GM12878 (cell line): ENCODE results near the gene AGBL4. TPM values are rescaled to one million over a fixed set of nuclear protein-coding genes. Genes with fewer than 3 reads are reported as not detected.

Experiments used
- ATAC-seq: fragments of 200-7000 bp; cut with Tn5 transposase; 3 replicates; pipeline ENCODE4 v1.9.1; 2020; ENCODE audit warnings: mild to moderate bottlenecking, moderate library complexity
- BruUV-seq: library from RNA; stranded (reverse); fragments of 400-500 nt; replicated peaks from 2 replicates; lab custom pipeline; 2021; lab: Mats Ljungman, UMichigan
- CTCF ChIA-PET: fragments of 300-600 bp; sonication (Branson Sonifier 250); formaldehyde crosslinking; extraction: SDS; loops from one replicate; lab custom pipeline; 2021; ENCODE audit warnings: inconsistent platforms; lab: Yijun Ruan, JAX
- POLR2A ChIA-PET: fragments of 350-600 bp; formaldehyde crosslinking; extraction: SDS; loops from one replicate; lab custom pipeline; 2021; ENCODE audit warnings: inconsistent platforms; lab: Charles Lee
- RAD21 ChIA-PET: fragments of 300-600 bp; sonication (Branson Sonifier 250); formaldehyde crosslinking; loops from one replicate; lab custom pipeline; 2023; ENCODE audit warnings: antibody characterized with exemption; ENCODE audit not compliant: unreplicated experiment; lab: Charles Lee
- SMC1A ChIA-PET: fragments of 300-600 bp; sonication (Branson Sonifier 250); formaldehyde crosslinking; loops from one replicate; lab custom pipeline; 2023; ENCODE audit not compliant: unreplicated experiment, uncharacterized antibody; lab: Charles Lee
- DNase-seq: peaks from one replicate; pipeline ENCODE4 v3.0.0-alpha.2; 2011; ENCODE audit warnings: low read depth, low spot score
- FAIRE-seq: peaks from 3 replicates; lab custom pipeline; 2011; peaks lifted over from hg19 to GRCh38; lab: Jason Lieb, UNC
- H2AFZ ChIP-seq: 2 replicates; pipeline ENCODE4 v1.6.0; 2011; ENCODE audit warnings: low read depth, low read length, control low read depth; ENCODE audit not compliant: control insufficient read depth
- H3K27ac ChIP-seq: 2 replicates; pipeline ENCODE4 v1.5.1; 2011; ENCODE audit warnings: control low read depth; ENCODE audit not compliant: control insufficient read depth, insufficient read depth
- H3K27me3 ChIP-seq, 2 experiments: replicated peaks in 1 of 2; 2 replicates each; pipeline versions ENCODE4 v1.6.0 to v1.6.1; 2011; ENCODE audit warnings: low read length in 1 of 2; ENCODE audit not compliant: control insufficient read depth in 2 of 2, insufficient read depth in 2 of 2
- H3K36me3 ChIP-seq, 2 experiments: 2 replicates each; pipeline ENCODE4 v1.5.1; 2011; ENCODE audit warnings: low read length in 1 of 2; ENCODE audit not compliant: control insufficient read depth in 2 of 2, insufficient read depth in 2 of 2
- H3K4me1 ChIP-seq: 2 replicates; pipeline ENCODE4 v1.6.1; 2011; ENCODE audit warnings: mild to moderate bottlenecking, low read length, moderate library complexity, mixed read lengths; ENCODE audit not compliant: control insufficient read depth, insufficient read depth
- H3K4me2 ChIP-seq: 2 replicates; pipeline ENCODE4 v1.6.0; 2011; ENCODE audit warnings: control low read depth; ENCODE audit not compliant: control insufficient read depth, insufficient read depth
- H3K4me3 ChIP-seq: fragments of 200-600 bp; sonication (generic); 2 replicates; pipeline ENCODE4 v1.5.1; 2016
- H3K79me2 ChIP-seq: 2 replicates; pipeline ENCODE4 v1.6.0; 2011; ENCODE audit warnings: low read length; ENCODE audit not compliant: control insufficient read depth, insufficient read depth
- H3K9ac ChIP-seq: 2 replicates; pipeline ENCODE4 v1.8.0; 2011; ENCODE audit warnings: low read length, control low read depth, mixed read lengths; ENCODE audit not compliant: control insufficient read depth, insufficient read depth
- H3K9me3 ChIP-seq: replicated peaks from 3 replicates; pipeline ENCODE4 v1.5.1; 2011; ENCODE audit warnings: mild to moderate bottlenecking, low read length; ENCODE audit not compliant: control insufficient read depth, insufficient read depth
- H4K20me1 ChIP-seq: 2 replicates; pipeline ENCODE4 v1.6.0; 2011; ENCODE audit not compliant: control insufficient read depth, insufficient read depth
- BHLHE40 ChIP-seq, 2 experiments: fragments of 450-650 bp in 1 of 2; IDR thresholded peaks; 2 replicates each; pipeline ENCODE4 v1.6.1; 2011 to 2017; ENCODE audit warnings: low read depth in 2 of 2, borderline replicate concordance in 1 of 2, improper control_type of control experiment in 1 of 2, low read length in 1 of 2, mild to moderate bottlenecking in 1 of 2
- BRCA1 ChIP-seq: IDR thresholded peaks from 2 replicates; pipeline ENCODE4 v1.6.1; 2011; ENCODE audit warnings: low read depth, low read length, improper control_type of control experiment
- CBFB ChIP-seq: IDR thresholded peaks from 2 replicates; pipeline ENCODE4 v1.6.1; 2016; ENCODE audit warnings: antibody characterized with exemption, low read depth
- CBX5 ChIP-seq: sonication (generic); IDR thresholded peaks from 2 replicates; pipeline ENCODE4 v1.6.1; 2016; ENCODE audit warnings: low read depth, moderate library complexity, mild to moderate bottlenecking, inconsistent platforms
- DPF2 ChIP-seq: fragments of 450-650 bp; IDR thresholded peaks from 2 replicates; pipeline ENCODE4 v1.6.1; 2017; ENCODE audit warnings: mild to moderate bottlenecking
- JUNB ChIP-seq: IDR thresholded peaks from 2 replicates; pipeline ENCODE4 v1.6.1; 2016; ENCODE audit warnings: antibody characterized with exemption, mild to moderate bottlenecking
- NBN ChIP-seq: fragments of 450-650 bp; IDR thresholded peaks from 2 replicates; pipeline ENCODE4 v1.6.1; 2016
- NR2C2 ChIP-seq: IDR thresholded peaks from 2 replicates; pipeline ENCODE4 v1.6.1; 2011; ENCODE audit warnings: borderline replicate concordance, low read depth; ENCODE audit not compliant: control insufficient read depth, insufficient read length
- SIX5 ChIP-seq: IDR thresholded peaks from 2 replicates; pipeline ENCODE4 v1.6.1; 2011; ENCODE audit warnings: mild to moderate bottlenecking, low read depth, low read length, moderate library complexity; ENCODE audit not compliant: severe bottlenecking
- SMAD1 ChIP-seq: fragments of 450-650 bp; IDR thresholded peaks from 2 replicates; pipeline ENCODE4 v1.6.1; 2018; ENCODE audit warnings: mild to moderate bottlenecking, low read depth; ENCODE audit not compliant: partially characterized antibody
- STAT1 ChIP-seq: fragments of 450-650 bp; conservative IDR thresholded peaks from 2 replicates; pipeline ENCODE4 v1.6.1; 2014; ENCODE audit warnings: antibody characterized with exemption, mild to moderate bottlenecking
- SUPT20H ChIP-seq: IDR thresholded peaks from 2 replicates; pipeline ENCODE4 v1.6.1; 2011; ENCODE audit warnings: low read depth, mild to moderate bottlenecking, low read length, moderate library complexity, borderline replicate concordance; ENCODE audit not compliant: control insufficient read depth
- WGBS: methylation state at CpG from one replicate; pipeline ENCODE4 v1.1.6; 2016; ENCODE audit warnings: low lambda C conversion rate; ENCODE audit not compliant: insufficient replicate concordance, insufficient coverage; ENCODE audit errors: missing lambda C conversion rate; 5-methylcytosine and 5-hydroxymethylcytosine counted together
- in situ Hi-C: fragments of 300-500 bp; cut with MboI; formaldehyde crosslinking; loops from 9 replicates; pipeline ENCODE4 v1.14.3; 2018; ENCODE audit warnings: mixed read lengths
- intact Hi-C: fragments of 100-400 bp; cut with micrococcal nuclease; formaldehyde crosslinking; loops from one replicate; pipeline ENCODE4 v1.14.2; 2022; ENCODE audit not compliant: unreplicated experiment
- polyA plus RNA-seq, 11 experiments: library from polyadenylated mRNA; depleted of rRNA in 4 of 11; unstranded in 6 of 11; stranded (reverse) in 5 of 11; fragments of >200 nt; fragmentation: Nextera tagmentation in 4 of 11; fragmentation: Illumina TruSeq in 1 of 11; extraction: Ambion mirVana in 4 of 11; extraction: Trizol in 1 of 11; gene quantifications; 1 replicate in 1 of 11; 2 replicates in 10 of 11; pipeline versions ENCODE4 v1.2.1 to v1.2.3, GENCODE V29; 2011 to 2016; ENCODE audit warnings: inconsistent platforms in 2 of 11, missing spikeins in 2 of 11, low read depth in 1 of 11
- total RNA-seq, 4 experiments: library from RNA; depleted of rRNA in 3 of 4; stranded (reverse); fragments of >200 nt in 3 of 4; fragmentation: Illumina TruSeq in 1 of 4; extraction: Trizol in 1 of 4; gene quantifications; 2 replicates each; pipeline versions ENCODE4 v1.2.1 to v1.2.3, GENCODE V29; 2013 to 2021
- TF ChIP-seq, protein P1 (sequence below): fragments of 150-350 bp; IDR thresholded peaks from 2 replicates; pipeline ENCODE4 v1.6.1; 2014; ENCODE audit warnings: mild to moderate bottlenecking, low read depth, low read length
- TF ChIP-seq, protein P2 (sequence below): fragments of 450-650 bp; IDR thresholded peaks from 2 replicates; pipeline ENCODE4 v1.6.1; 2016; ENCODE audit warnings: mild to moderate bottlenecking
- TF ChIP-seq, protein P3 (sequence below): fragments of 450-650 bp; formaldehyde crosslinking; IDR thresholded peaks from 2 replicates; pipeline ENCODE4 v1.4.0; 2020; ENCODE audit warnings: mild to moderate bottlenecking, moderate library complexity
- TF ChIP-seq, protein P4 (sequence below): IDR thresholded peaks from 2 replicates; pipeline ENCODE4 v1.6.1; 2011; ENCODE audit warnings: mild to moderate bottlenecking, low read depth, low read length, moderate library complexity; ENCODE audit not compliant: insufficient replicate concordance

The AGBL4 gene
- total and polyA plus RNA-seq, 10 of the 15 experiments (the other 5 are each of a cell fraction or from before 2014, with no cell fraction given), result 0.31 TPM; not detected in 9

DNA sequence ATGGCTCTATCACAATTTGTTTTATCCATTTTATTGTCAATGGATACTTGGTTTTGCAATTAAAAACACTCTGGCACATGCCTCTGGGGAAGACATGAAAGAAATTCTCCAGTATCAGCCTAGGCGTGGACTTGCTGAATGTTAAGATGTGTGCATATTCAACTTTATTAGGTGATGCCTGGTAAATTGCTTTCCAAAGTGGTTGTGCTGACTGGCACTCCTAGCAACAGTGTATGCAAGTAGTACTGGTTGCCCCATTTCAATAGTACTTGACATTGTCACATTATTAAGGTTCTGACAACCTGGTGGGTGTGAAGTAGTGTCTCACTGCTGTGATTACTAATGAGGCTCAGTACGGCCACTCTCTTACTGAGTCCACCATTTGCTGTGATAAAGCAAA, 1295.2 kb downstream of the AGBL4 start:
- ChIA-PET SMC1A (no interaction called here), POLR2A (no interaction called here), RAD21 (no interaction called here), CTCF (no interaction called here)
- BruUV-seq, result no TSS peak
- Histone ChIP-seq H3K9ac (no peak overlapping the region), H3K27me3 (peaks cover 0 to 3% of the 10 kb centered on the region in 2 experiments; a peak in 2 of 4 replicates), H3K9me3 (no peaks in the 10 kb centered on the region), H3K79me2 (no peaks in the 10 kb centered on the region), H4K20me1 (no peaks in the 10 kb centered on the region), H3K36me3 (no peaks in the 10 kb centered on the region), H3K4me2 (no peak overlapping the region), H2AFZ (no peak overlapping the region), H3K27ac (no peak overlapping the region), H3K4me3 (no peak overlapping the region), H3K4me1 (peaks cover 9% of the 10 kb centered on the region)
- DNase-seq (no peak), FAIRE-seq (no peak), ATAC-seq (no peak)
- in situ Hi-C loops, result no loop called here
- WGBS, result 60% methylated on average over 2 of the region's 2 CpGs
- intact Hi-C loops, result no loop called here
- no peak for TF ChIP-seq SMAD1
- no peak for TF ChIP-seq DPF2
- TF ChIP-seq NR2C2, result no peak
- TF ChIP-seq STAT1, result no peak
- TF ChIP-seq, protein P1, sequence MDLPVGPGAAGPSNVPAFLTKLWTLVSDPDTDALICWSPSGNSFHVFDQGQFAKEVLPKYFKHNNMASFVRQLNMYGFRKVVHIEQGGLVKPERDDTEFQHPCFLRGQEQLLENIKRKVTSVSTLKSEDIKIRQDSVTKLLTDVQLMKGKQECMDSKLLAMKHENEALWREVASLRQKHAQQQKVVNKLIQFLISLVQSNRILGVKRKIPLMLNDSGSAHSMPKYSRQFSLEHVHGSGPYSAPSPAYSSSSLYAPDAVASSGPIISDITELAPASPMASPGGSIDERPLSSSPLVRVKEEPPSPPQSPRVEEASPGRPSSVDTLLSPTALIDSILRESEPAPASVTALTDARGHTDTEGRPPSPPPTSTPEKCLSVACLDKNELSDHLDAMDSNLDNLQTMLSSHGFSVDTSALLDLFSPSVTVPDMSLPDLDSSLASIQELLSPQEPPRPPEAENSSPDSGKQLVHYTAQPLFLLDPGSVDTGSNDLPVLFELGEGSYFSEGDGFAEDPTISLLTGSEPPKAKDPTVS, result no peak
- TF ChIP-seq CBX5, result no peak
- TF ChIP-seq, protein P2, sequence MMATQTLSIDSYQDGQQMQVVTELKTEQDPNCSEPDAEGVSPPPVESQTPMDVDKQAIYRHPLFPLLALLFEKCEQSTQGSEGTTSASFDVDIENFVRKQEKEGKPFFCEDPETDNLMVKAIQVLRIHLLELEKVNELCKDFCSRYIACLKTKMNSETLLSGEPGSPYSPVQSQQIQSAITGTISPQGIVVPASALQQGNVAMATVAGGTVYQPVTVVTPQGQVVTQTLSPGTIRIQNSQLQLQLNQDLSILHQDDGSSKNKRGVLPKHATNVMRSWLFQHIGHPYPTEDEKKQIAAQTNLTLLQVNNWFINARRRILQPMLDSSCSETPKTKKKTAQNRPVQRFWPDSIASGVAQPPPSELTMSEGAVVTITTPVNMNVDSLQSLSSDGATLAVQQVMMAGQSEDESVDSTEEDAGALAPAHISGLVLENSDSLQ, result no peak
- no peak for TF ChIP-seq NBN
- TF ChIP-seq BRCA1, result no peak
- TF ChIP-seq, protein P3, sequence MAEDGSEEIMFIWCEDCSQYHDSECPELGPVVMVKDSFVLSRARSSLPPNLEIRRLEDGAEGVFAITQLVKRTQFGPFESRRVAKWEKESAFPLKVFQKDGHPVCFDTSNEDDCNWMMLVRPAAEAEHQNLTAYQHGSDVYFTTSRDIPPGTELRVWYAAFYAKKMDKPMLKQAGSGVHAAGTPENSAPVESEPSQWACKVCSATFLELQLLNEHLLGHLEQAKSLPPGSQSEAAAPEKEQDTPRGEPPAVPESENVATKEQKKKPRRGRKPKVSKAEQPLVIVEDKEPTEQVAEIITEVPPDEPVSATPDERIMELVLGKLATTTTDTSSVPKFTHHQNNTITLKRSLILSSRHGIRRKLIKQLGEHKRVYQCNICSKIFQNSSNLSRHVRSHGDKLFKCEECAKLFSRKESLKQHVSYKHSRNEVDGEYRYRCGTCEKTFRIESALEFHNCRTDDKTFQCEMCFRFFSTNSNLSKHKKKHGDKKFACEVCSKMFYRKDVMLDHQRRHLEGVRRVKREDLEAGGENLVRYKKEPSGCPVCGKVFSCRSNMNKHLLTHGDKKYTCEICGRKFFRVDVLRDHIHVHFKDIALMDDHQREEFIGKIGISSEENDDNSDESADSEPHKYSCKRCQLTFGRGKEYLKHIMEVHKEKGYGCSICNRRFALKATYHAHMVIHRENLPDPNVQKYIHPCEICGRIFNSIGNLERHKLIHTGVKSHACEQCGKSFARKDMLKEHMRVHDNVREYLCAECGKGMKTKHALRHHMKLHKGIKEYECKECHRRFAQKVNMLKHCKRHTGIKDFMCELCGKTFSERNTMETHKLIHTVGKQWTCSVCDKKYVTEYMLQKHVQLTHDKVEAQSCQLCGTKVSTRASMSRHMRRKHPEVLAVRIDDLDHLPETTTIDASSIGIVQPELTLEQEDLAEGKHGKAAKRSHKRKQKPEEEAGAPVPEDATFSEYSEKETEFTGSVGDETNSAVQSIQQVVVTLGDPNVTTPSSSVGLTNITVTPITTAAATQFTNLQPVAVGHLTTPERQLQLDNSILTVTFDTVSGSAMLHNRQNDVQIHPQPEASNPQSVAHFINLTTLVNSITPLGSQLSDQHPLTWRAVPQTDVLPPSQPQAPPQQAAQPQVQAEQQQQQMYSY (CRISPR knock-in tag), result no peak
- TF ChIP-seq, protein P4, sequence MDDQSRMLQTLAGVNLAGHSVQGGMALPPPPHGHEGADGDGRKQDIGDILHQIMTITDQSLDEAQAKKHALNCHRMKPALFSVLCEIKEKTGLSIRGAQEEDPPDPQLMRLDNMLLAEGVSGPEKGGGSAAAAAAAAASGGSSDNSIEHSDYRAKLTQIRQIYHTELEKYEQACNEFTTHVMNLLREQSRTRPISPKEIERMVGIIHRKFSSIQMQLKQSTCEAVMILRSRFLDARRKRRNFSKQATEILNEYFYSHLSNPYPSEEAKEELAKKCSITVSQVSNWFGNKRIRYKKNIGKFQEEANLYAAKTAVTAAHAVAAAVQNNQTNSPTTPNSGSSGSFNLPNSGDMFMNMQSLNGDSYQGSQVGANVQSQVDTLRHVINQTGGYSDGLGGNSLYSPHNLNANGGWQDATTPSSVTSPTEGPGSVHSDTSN, result no peak
- TF ChIP-seq BHLHE40 (IDR thresholded peaks at IDR 0.05; ENCODE audit: borderline replicate concordance in 1 of 2, low read depth in 2 of 2, low read length in 1 of 2), result no peak
- TF ChIP-seq CBFB, result no peak
- no peak for TF ChIP-seq SUPT20H
- TF ChIP-seq SIX5, result no peak
- no peak for TF ChIP-seq JUNB
